Osteocyte (in vitro differentiated cells): ENCODE data around the gene NR2C2. TPM values are rescaled to one million over a fixed set of nuclear protein-coding genes. Genes with fewer than 3 reads are reported as not detected.

ENCODE experiments used
- DNase-seq: peaks from one replicate; pipeline ENCODE4 v3.0.0; 2021; ENCODE audit warnings: mixed read lengths; ENCODE audit not compliant: unreplicated experiment; ENCODE audit errors: extremely low spot score
- H3K27ac Mint-ChIP-seq: one replicate; pipeline ENCODE4 v1.8.0; 2021; ENCODE audit warnings: mild to moderate bottlenecking, mixed read lengths; ENCODE audit not compliant: unreplicated experiment
- H3K27me3 Mint-ChIP-seq: one replicate; pipeline ENCODE4 v1.8.0; 2021; ENCODE audit warnings: mixed read lengths; ENCODE audit not compliant: unreplicated experiment
- H3K36me3 Mint-ChIP-seq: one replicate; pipeline ENCODE4 v1.8.0; 2021; ENCODE audit warnings: mixed read lengths; ENCODE audit not compliant: unreplicated experiment
- H3K4me1 Mint-ChIP-seq: one replicate; pipeline ENCODE4 v1.8.0; 2021; ENCODE audit warnings: mixed read lengths; ENCODE audit not compliant: unreplicated experiment
- H3K4me3 Mint-ChIP-seq: one replicate; pipeline ENCODE4 v1.8.0; 2021; ENCODE audit warnings: mild to moderate bottlenecking, moderate library complexity, mixed read lengths; ENCODE audit not compliant: unreplicated experiment
- H3K9me3 Mint-ChIP-seq: one replicate; pipeline ENCODE4 v1.8.0; 2021; ENCODE audit warnings: mixed read lengths; ENCODE audit not compliant: unreplicated experiment
- CTCF ChIP-seq: fragments of 200-600 bp; sonication (generic); IDR thresholded peaks from 2 replicates; pipeline ENCODE4 v1.5.0; 2021; ENCODE audit warnings: antibody characterized with exemption, mild to moderate bottlenecking, moderate library complexity
- total RNA-seq: library from RNA; stranded (reverse); gene quantifications from 2 replicates; pipeline ENCODE4 v1.2.1, GENCODE V29; 2021

The NR2C2 gene
- total RNA-seq, 1 donor from 2014 or later = 48.3 TPM

DNA sequence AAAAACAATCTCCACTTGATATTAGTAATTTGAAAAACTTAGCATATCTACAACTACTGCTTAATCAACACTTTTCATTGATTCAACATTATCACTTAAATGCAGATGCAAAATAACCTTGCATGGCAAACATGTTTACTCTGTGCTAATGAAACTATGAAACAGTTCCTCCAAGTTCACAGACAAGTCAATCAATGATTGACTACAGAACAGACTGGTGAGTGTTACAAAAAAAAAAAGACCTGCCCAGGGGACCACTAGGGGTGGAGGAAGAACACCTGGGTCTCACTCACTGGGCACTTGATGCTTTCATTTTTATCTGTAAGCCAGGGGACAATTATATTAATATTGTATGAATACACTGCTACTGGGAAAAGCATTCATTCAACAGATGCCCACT lies 4.3 kb upstream of the NR2C2 start:
- Mint-ChIP-seq H3K27ac (no peak overlapping the region), H3K9me3 (no peaks in the 10 kb centered on the region), H3K36me3 (peaks cover 10% of the 10 kb centered on the region), H3K4me1 (peaks cover 13% of the 10 kb centered on the region), H3K27me3 (no peaks in the 10 kb centered on the region), H3K4me3 (no peak overlapping the region)
- no peak for DNase-seq
- TF ChIP-seq CTCF = no peak

- Mint-ChIP-seq H3K27me3 (no peaks in the 10 kb centered on the region), H3K36me3 (peaks cover 12% of the 10 kb centered on the region), H3K4me3 (peak overlapping the region; percentile 87), H3K4me1 (peaks cover 27% of the 10 kb centered on the region), H3K27ac (peak overlapping the region; percentile 91), H3K9me3 (no peaks in the 10 kb centered on the region)
- no peak for DNase-seq
- no peak for TF ChIP-seq CTCF
Measured at GRCh38 chr3:14946236-14946635, 1.1 kb upstream of the NR2C2 start.

- Mint-ChIP-seq H3K4me1 (peaks cover 27% of the 10 kb centered on the region), H3K4me3 (peak overlapping the region; percentile 87), H3K27ac (peak overlapping the region; percentile 91), H3K9me3 (no peaks in the 10 kb centered on the region), H3K27me3 (no peaks in the 10 kb centered on the region), H3K36me3 (peaks cover 12% of the 10 kb centered on the region)
- no peak for TF ChIP-seq CTCF
- no peak for DNase-seq
Measured at GRCh38 chr3:14946739-14947099, 664 bp upstream of the NR2C2 start.

GRCh38 chr3:14947886-14948608 lies 664 bp downstream of the NR2C2 start:
- DNase-seq = peak; percentile 99
- peak overlapping the region; percentile 100 for H3K27ac Mint-ChIP-seq
- H3K4me1 Mint-ChIP-seq = peaks cover 27% of the 10 kb centered on the region
- H3K27me3 Mint-ChIP-seq = no peaks in the 10 kb centered on the region
- no peak for TF ChIP-seq CTCF
- peaks cover 8% of the 10 kb centered on the region for H3K36me3 Mint-ChIP-seq
- H3K9me3 Mint-ChIP-seq = no peaks in the 10 kb centered on the region
- H3K4me3 Mint-ChIP-seq = peak overlapping the region; percentile 99

GRCh38 chr3:14948609-14949038 lies 1.2 kb downstream of the NR2C2 start:
- H3K36me3 Mint-ChIP-seq = peaks cover 6% of the 10 kb centered on the region
- no peak for DNase-seq
- no peak for TF ChIP-seq CTCF
- H3K4me1 Mint-ChIP-seq = peaks cover 27% of the 10 kb centered on the region
- H3K27me3 Mint-ChIP-seq = no peaks in the 10 kb centered on the region
- peak overlapping the region; percentile 99 for H3K4me3 Mint-ChIP-seq
- H3K9me3 Mint-ChIP-seq = no peaks in the 10 kb centered on the region
- H3K27ac Mint-ChIP-seq = peak overlapping the region; percentile 100
